Mammary epithelial cell (primary cell): ENCODE data around the gene TMEM63A.
"Not testable (repeated sequence)": the region's sequence is repeated elsewhere in the genome, so short reads cannot be mapped to it uniquely, and the experiment has no call there.

Experiments used
- CTCF ChIP-seq, 2 donors: IDR thresholded peaks in 1 of 2; conservative IDR thresholded peaks in 1 of 2; 2 replicates each; pipeline ENCODE4 v1.5.1; 2011 to 2012; ENCODE audit warnings: inconsistent platforms in 2 of 2, low read length in 2 of 2, mild to moderate bottlenecking in 2 of 2, control low read depth in 1 of 2, low read depth in 1 of 2; ENCODE audit not compliant: insufficient read depth in 1 of 2; ENCODE audit errors: extremely low read depth in 1 of 2
- EZH2 ChIP-seq: IDR thresholded peaks from 2 replicates; pipeline ENCODE4 v1.6.1; 2012; ENCODE audit warnings: low read length, inconsistent platforms, borderline replicate concordance

GRCh38 chr1:225810579-225811538 is 71.3 kb downstream of the TMEM63A start:
- TF ChIP-seq CTCF (conservative IDR thresholded peaks at IDR 0.05 in 1 of 2, IDR thresholded peaks at IDR 0.05 in 1 of 2; ENCODE audit: extremely low read depth in 1 of 2, insufficient read depth in 1 of 2, low read depth in 1 of 2, low read length in 2 of 2); EZH2: not testable (repeated sequence)
